IMR-90 (cell line): ENCODE data around the gene LBHD2. TPM values are rescaled to one million over a fixed set of nuclear protein-coding genes. Genes with fewer than 3 reads are reported as not detected.
A peak's percentile ranks its signal among the peaks of the same experiment; 100 is the strongest.

Source experiments
- ATAC-seq: fragments of 200-7000 bp; cut with Tn5 transposase; 2 replicates; pipeline ENCODE4 v1.9.1; 2020; ENCODE audit warnings: low read depth, mild to moderate bottlenecking, moderate library complexity
- BruUV-seq: library from RNA; stranded (reverse); fragments of 400-500 nt; replicated peaks from 2 replicates; lab custom pipeline; 2021; lab: Mats Ljungman, UMichigan
- CTCF ChIA-PET: fragments of 300-600 bp; formaldehyde crosslinking; extraction: SDS; loops from one replicate; lab custom pipeline; 2021; ENCODE audit warnings: antibody characterized with exemption; lab: Yijun Ruan, JAX
- POLR2A ChIA-PET: fragments of 300-600 bp; sonication (Branson Sonifier 250); formaldehyde crosslinking; loops from one replicate; lab custom pipeline; 2022; ENCODE audit warnings: antibody characterized with exemption; ENCODE audit not compliant: unreplicated experiment; lab: Charles Lee
- DNase-seq: peaks from one replicate; pipeline ENCODE4 v3.0.0; 2013
- H2AFZ ChIP-seq: replicated peaks from 2 replicates; pipeline ENCODE3; 2013; ENCODE audit warnings: low read length, mild to moderate bottlenecking; ENCODE audit not compliant: poor library complexity
- H2AK5ac ChIP-seq: 2 replicates; pipeline ENCODE4 v1.6.1; 2013; ENCODE audit warnings: low read depth, low read length, inconsistent platforms
- H2AK9ac ChIP-seq: replicated peaks from 2 replicates; pipeline ENCODE3; 2013; ENCODE audit warnings: mild to moderate bottlenecking, low read depth, low read length, moderate library complexity; ENCODE audit not compliant: poor library complexity
- H2BK120ac ChIP-seq: 2 replicates; pipeline ENCODE4 v1.6.1; 2013; ENCODE audit warnings: low read depth, low read length, inconsistent platforms
- H2BK15ac ChIP-seq: 3 replicates; pipeline ENCODE4 v1.6.1; 2013; ENCODE audit warnings: low read depth, low read length, inconsistent platforms
- H2BK20ac ChIP-seq: 2 replicates; pipeline ENCODE4 v1.6.1; 2013; ENCODE audit warnings: low read depth, mild to moderate bottlenecking, inconsistent platforms, low read length, moderate library complexity
- H2BK5ac ChIP-seq: 2 replicates; pipeline ENCODE4 v1.6.1; 2013; ENCODE audit warnings: mild to moderate bottlenecking, low read depth, low read length, inconsistent platforms; ENCODE audit not compliant: poor library complexity, severe bottlenecking
- H3K14ac ChIP-seq: replicated peaks from 2 replicates; pipeline ENCODE4 v1.6.1; 2013; ENCODE audit warnings: low read depth, low read length, inconsistent platforms
- H3K18ac ChIP-seq: 2 replicates; pipeline ENCODE4 v1.6.1; 2013; ENCODE audit warnings: low read depth, low read length, control low read depth
- H3K23ac ChIP-seq: 2 replicates; pipeline ENCODE4 v1.6.1; 2013; ENCODE audit warnings: low read depth, low read length, inconsistent platforms
- H3K27ac ChIP-seq: 2 replicates; pipeline ENCODE4 v1.5.1; 2013; ENCODE audit warnings: mild to moderate bottlenecking, control low read depth, low read length; ENCODE audit not compliant: insufficient read depth
- H3K27me3 ChIP-seq: 2 replicates; pipeline ENCODE4 v1.6.1; 2013; ENCODE audit warnings: low read length; ENCODE audit not compliant: control insufficient read depth, insufficient read depth
- H3K36me3 ChIP-seq: 2 replicates; pipeline ENCODE4 v1.6.1; 2013; ENCODE audit warnings: low read length, mixed read lengths; ENCODE audit not compliant: control insufficient read depth, insufficient read depth
- H3K4ac ChIP-seq: 2 replicates; pipeline ENCODE4 v1.6.1; 2013; ENCODE audit warnings: low read depth, low read length, inconsistent platforms
- H3K4me1 ChIP-seq: 2 replicates; pipeline ENCODE4 v1.6.1; 2013; ENCODE audit warnings: low read length, mixed read lengths; ENCODE audit not compliant: control insufficient read depth, insufficient read depth
- H3K4me2 ChIP-seq: 2 replicates; pipeline ENCODE4 v1.6.1; 2013; ENCODE audit warnings: low read depth, mild to moderate bottlenecking, control low read depth, low read length, moderate library complexity
- H3K4me3 ChIP-seq: 2 replicates; pipeline ENCODE4 v1.5.1; 2013; ENCODE audit warnings: low read depth, mild to moderate bottlenecking, control low read depth, low read length, moderate library complexity; ENCODE audit not compliant: insufficient read depth
- H3K56ac ChIP-seq: 2 replicates; pipeline ENCODE4 v1.6.1; 2013; ENCODE audit warnings: low read length, inconsistent platforms; ENCODE audit not compliant: insufficient read depth; ENCODE audit errors: extremely low read depth
- H3K79me1 ChIP-seq, 2 experiments: 2 replicates each; pipeline ENCODE4 v1.6.1; 2013; ENCODE audit warnings: low read length in 2 of 2, inconsistent platforms in 1 of 2, low read depth in 1 of 2
- H3K9ac ChIP-seq: 2 replicates; pipeline ENCODE4 v1.6.1; 2013; ENCODE audit warnings: low read depth, low read length, control low read depth
- H3K9me1 ChIP-seq: 2 replicates; pipeline ENCODE4 v1.6.1; 2013; ENCODE audit warnings: low read length, inconsistent platforms; ENCODE audit not compliant: insufficient read depth
- H3K9me3 ChIP-seq: 2 replicates; pipeline ENCODE4 v1.6.1; 2013; ENCODE audit warnings: low read length; ENCODE audit not compliant: control insufficient read depth, insufficient read depth
- H4K20me1 ChIP-seq: 2 replicates; pipeline ENCODE4 v1.6.1; 2013; ENCODE audit warnings: low read length, inconsistent platforms; ENCODE audit not compliant: insufficient read depth
- H4K5ac ChIP-seq: 2 replicates; pipeline ENCODE4 v1.6.1; 2013; ENCODE audit warnings: mild to moderate bottlenecking, low read depth, low read length, control low read depth
- H4K8ac ChIP-seq, 2 experiments: 2 replicates each; pipeline ENCODE4 v1.6.1; 2013; ENCODE audit warnings: low read depth in 2 of 2, low read length in 2 of 2, control low read depth in 1 of 2, inconsistent platforms in 1 of 2
- H4K91ac ChIP-seq: 2 replicates; pipeline ENCODE4 v1.6.1; 2013; ENCODE audit warnings: low read depth, low read length, inconsistent platforms; ENCODE audit not compliant: insufficient read depth
- BHLHE40 ChIP-seq: fragments of 150-350 bp; IDR thresholded peaks from 2 replicates; pipeline ENCODE4 v1.6.1; 2016; ENCODE audit warnings: mild to moderate bottlenecking, low read depth, low read length
- CEBPB ChIP-seq: IDR thresholded peaks from 2 replicates; pipeline ENCODE4 v1.6.1; 2012; ENCODE audit warnings: low read depth, low read length, improper control_type of control experiment
- ELK1 ChIP-seq: fragments of 150-350 bp; IDR thresholded peaks from 2 replicates; pipeline ENCODE4 v1.6.1; 2016; ENCODE audit warnings: low read depth, mild to moderate bottlenecking, low read length, moderate library complexity, borderline replicate concordance
- MXI1 ChIP-seq: IDR thresholded peaks from 2 replicates; pipeline ENCODE4 v1.6.1; 2012; ENCODE audit warnings: low read depth, mild to moderate bottlenecking, low read length, moderate library complexity, borderline replicate concordance
- NFE2L2 ChIP-seq: fragments of 150-350 bp; IDR thresholded peaks from 2 replicates; pipeline ENCODE4 v1.6.1; 2016; ENCODE audit warnings: low read depth, mild to moderate bottlenecking, low read length
- POLR2A ChIP-seq: IDR thresholded peaks from 2 replicates; pipeline ENCODE4 v1.6.1; 2012; ENCODE audit warnings: mild to moderate bottlenecking, low read depth, low read length
- RFX5 ChIP-seq: IDR thresholded peaks from 2 replicates; pipeline ENCODE4 v1.8.0; 2012; ENCODE audit warnings: low read depth, mild to moderate bottlenecking, low read length, moderate library complexity
- WGBS, 2 experiments: methylation state at CpG; one replicate each; pipeline versions ENCODE4 v1.1.5 to v1.1.7; 2013; ENCODE audit warnings: missing lambda C conversion rate in 2 of 2; ENCODE audit not compliant: insufficient read length in 1 of 2; ENCODE audit errors: extremely low coverage in 2 of 2; 5-methylcytosine and 5-hydroxymethylcytosine counted together
- dilution Hi-C: fragments of 300-500 bp; cut with HindIII; formaldehyde crosslinking; loops from one replicate; pipeline ENCODE4 v1.14.3; 2018; ENCODE audit warnings: low sequenced_read_pairs; ENCODE audit not compliant: unreplicated experiment
- in situ Hi-C: fragments of 300-500 bp; cut with MboI; formaldehyde crosslinking; loops from 3 replicates; pipeline ENCODE4 v1.14.3; 2019; ENCODE audit warnings: low sequenced_read_pairs, inconsistent platforms, mixed read lengths
- intact Hi-C: fragments of 100-400 bp; cut with micrococcal nuclease; formaldehyde crosslinking; loops from 2 replicates; pipeline ENCODE4 v1.10.0; 2022
- polyA plus RNA-seq, 3 experiments: library from polyadenylated mRNA; depleted of rRNA; stranded (reverse); fragments of >200 nt; gene quantifications; 2 replicates each; pipeline ENCODE4 v1.2.3, GENCODE V29; 2012; ENCODE audit warnings: low replicate concordance in 1 of 3
- total RNA-seq: library from RNA; depleted of rRNA; stranded (reverse); fragments of >200 nt; gene quantifications from 2 replicates; pipeline ENCODE4 v1.2.3, GENCODE V29; 2012
- TF ChIP-seq, protein P1 (sequence below): fragments of 150-350 bp; IDR thresholded peaks from 2 replicates; pipeline ENCODE4 v1.6.1; 2017; ENCODE audit warnings: mild to moderate bottlenecking, antibody characterized with exemption, low read length, low read depth

LBHD2 gene
- total and polyA plus RNA-seq, 2 of the 4 experiments (the other 2 are of a cell fraction): not detected

DNA sequence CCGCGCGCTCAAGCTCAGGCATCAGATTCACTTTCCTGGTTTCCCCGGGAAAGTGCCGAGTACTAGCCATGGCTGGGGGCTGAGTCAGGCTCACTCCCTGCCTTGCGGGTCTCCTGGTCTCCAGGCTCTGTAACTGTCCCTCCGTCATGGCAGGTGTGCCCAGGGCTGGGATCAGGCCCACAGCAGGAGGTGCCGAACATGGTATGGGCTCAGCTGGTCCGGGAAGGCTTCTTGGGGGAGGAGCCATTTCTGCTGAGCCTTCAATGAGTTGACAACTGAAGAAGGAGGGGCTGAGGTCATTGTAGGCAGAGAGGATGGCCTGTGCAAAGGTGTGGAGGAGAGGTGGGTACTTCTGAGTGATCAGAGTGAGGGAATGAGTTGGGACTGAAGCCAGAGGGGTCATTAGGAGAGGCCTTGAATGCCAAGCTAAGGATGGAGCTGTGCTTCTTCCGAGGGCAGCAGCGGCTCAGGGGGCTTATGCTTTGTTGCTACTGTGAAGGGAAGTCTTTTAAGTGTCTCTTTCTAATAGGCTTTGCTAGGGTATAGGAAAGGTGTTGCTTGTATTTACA is 11.3 kb downstream of the LBHD2 start:
- in situ Hi-C loops (no loop called here), intact Hi-C loops (no loop called here), dilution Hi-C loops (no loop called here)
- BruUV-seq: no TSS peak
- Histone ChIP-seq H2BK20ac (no peak overlapping the region), H3K18ac (no peak overlapping the region), H4K20me1 (no peaks in the 10 kb centered on the region; the same call in 1 of the 2 replicates), H3K36me3 (no peaks in the 10 kb centered on the region), H3K9ac (no peak overlapping the region), H2BK120ac (no peak overlapping the region), H3K4me1 (peaks cover 11% of the 10 kb centered on the region), H4K91ac (no peak overlapping the region), H3K27ac (no peak overlapping the region), H3K56ac (no peak overlapping the region), H3K79me1 (no peaks in the 10 kb centered on the region), H3K4me2 (no peak overlapping the region), H2BK15ac (no peak overlapping the region), H3K9me3 (no peaks in the 10 kb centered on the region; the same call in 1 of the 2 replicates), H3K9me1 (no peaks in the 10 kb centered on the region), H2AK9ac (no peak overlapping the region), H3K23ac (no peak overlapping the region), H3K14ac (no peak overlapping the region), H3K4ac (no peak overlapping the region), H3K27me3 (peaks cover 35% of the 10 kb centered on the region), H2AK5ac (no peak overlapping the region), H4K8ac (no peak overlapping the region; a peak in 1 of 4 replicates), H2BK5ac (no peak overlapping the region), H2AFZ (peak overlapping the region; percentile 18), H4K5ac (no peak overlapping the region), H3K4me3 (no peak overlapping the region)
- ChIA-PET CTCF (interaction anchor here (1.1 to 1.8 kb wide), 2 partner anchors 9 to 89 kb away, joined by 3 to 8 read pairs; no protein-coding TSS in a partner anchor), POLR2A (no interaction called here)
- DNase-seq (no peak), ATAC-seq (no peak)
- WGBS, 2 experiments: 85% methylated on average over 6 of the region's 11 CpGs; no CpG with 5 or more reads in 1 of the 2 experiments
- TF ChIP-seq MXI1 (no peak), RFX5 (no peak), NFE2L2 (no peak), BHLHE40 (no peak), POLR2A (no peak), ELK1 (no peak), CEBPB (no peak)
- TF ChIP-seq, protein P1, sequence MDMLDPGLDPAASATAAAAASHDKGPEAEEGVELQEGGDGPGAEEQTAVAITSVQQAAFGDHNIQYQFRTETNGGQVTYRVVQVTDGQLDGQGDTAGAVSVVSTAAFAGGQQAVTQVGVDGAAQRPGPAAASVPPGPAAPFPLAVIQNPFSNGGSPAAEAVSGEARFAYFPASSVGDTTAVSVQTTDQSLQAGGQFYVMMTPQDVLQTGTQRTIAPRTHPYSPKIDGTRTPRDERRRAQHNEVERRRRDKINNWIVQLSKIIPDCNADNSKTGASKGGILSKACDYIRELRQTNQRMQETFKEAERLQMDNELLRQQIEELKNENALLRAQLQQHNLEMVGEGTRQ: no peak
